Stimulated activated naive CD8-positive, alpha-beta T cell treated with anti-CD3 and anti-CD28 coated beads, Interleukin-15, Interleukin-2, amounts not matched to agents 100 ng/mL and 50 ng/mL, for 24 hours (primary cell): Measurements from ENCODE around the gene RIC1.
"Not testable (repeated sequence)": the region's sequence is repeated elsewhere in the genome, so short reads cannot be mapped to it uniquely, and the experiment has no call there.

Source experiments
- H3K27ac Mint-ChIP-seq: one replicate; pipeline ENCODE4 v1.8.0; 2021; ENCODE audit warnings: mild to moderate bottlenecking, mixed read lengths
- H3K27me3 Mint-ChIP-seq: one replicate; pipeline ENCODE4 v1.8.0; 2021; ENCODE audit warnings: mixed read lengths
- H3K36me3 Mint-ChIP-seq: one replicate; pipeline ENCODE4 v1.8.0; 2021; ENCODE audit warnings: low read depth, mixed read lengths
- H3K4me1 Mint-ChIP-seq: one replicate; pipeline ENCODE4 v1.8.0; 2021; ENCODE audit warnings: low read depth, mixed read lengths
- H3K4me3 Mint-ChIP-seq: one replicate; pipeline ENCODE4 v1.8.0; 2021; ENCODE audit warnings: mild to moderate bottlenecking, mixed read lengths
- H3K9me3 Mint-ChIP-seq: one replicate; pipeline ENCODE4 v1.8.0; 2021; ENCODE audit warnings: mixed read lengths

Gene RIC1

GRCh38 chr9:5610491-5610890 is 18.4 kb upstream of the RIC1 start:
- Mint-ChIP-seq H3K36me3 (no peaks in the 10 kb centered on the region), H3K4me1 (peaks cover 19% of the 10 kb centered on the region), H3K27me3 (no peaks in the 10 kb centered on the region), H3K27ac (no peak overlapping the region), H3K4me3 (no peak overlapping the region), H3K9me3 (peaks cover 4% of the 10 kb centered on the region)

- Mint-ChIP-seq H3K27ac (no peak overlapping the region), H3K27me3 (no peaks in the 10 kb centered on the region)
Observed at GRCh38 chr9:5611321-5612184, 17.4 kb upstream of the RIC1 start.

GRCh38 chr9:5612185-5612530 is 16.7 kb upstream of the RIC1 start:
- Mint-ChIP-seq H3K4me3 (no peak overlapping the region), H3K4me1 (peaks cover 27% of the 10 kb centered on the region), H3K27ac (no peak overlapping the region), H3K36me3 (no peaks in the 10 kb centered on the region), H3K27me3 (no peaks in the 10 kb centered on the region), H3K9me3 (no peaks in the 10 kb centered on the region)

More at GRCh38 chr9:5611321-5612184, 17.4 kb upstream of the RIC1 start:
- Mint-ChIP-seq H3K4me1 (peaks cover 25% of the 10 kb centered on the region), H3K9me3 (peaks cover 3% of the 10 kb centered on the region), H3K4me3 (no peak overlapping the region), H3K36me3 (no peaks in the 10 kb centered on the region)

GRCh38 chr9:5614192-5614591 is 14.7 kb upstream of the RIC1 start:
- H3K27me3 Mint-ChIP-seq = no peaks in the 10 kb centered on the region
- peaks cover 31% of the 10 kb centered on the region for H3K4me1 Mint-ChIP-seq
- H3K9me3 Mint-ChIP-seq = no peaks in the 10 kb centered on the region
- H3K27ac Mint-ChIP-seq = no peak overlapping the region
- H3K36me3 Mint-ChIP-seq = no peaks in the 10 kb centered on the region
- no peak overlapping the region for H3K4me3 Mint-ChIP-seq

- peaks cover 30% of the 10 kb centered on the region for H3K4me1 Mint-ChIP-seq
- H3K27me3 Mint-ChIP-seq = no peaks in the 10 kb centered on the region
- no peak overlapping the region for H3K4me3 Mint-ChIP-seq
- no peaks in the 10 kb centered on the region for H3K9me3 Mint-ChIP-seq
- H3K27ac Mint-ChIP-seq = no peak overlapping the region
- H3K36me3 Mint-ChIP-seq = no peaks in the 10 kb centered on the region
Observed at GRCh38 chr9:5614985-5615384, 13.9 kb upstream of the RIC1 start.

- H3K27me3 Mint-ChIP-seq = no peaks in the 10 kb centered on the region
- H3K27ac Mint-ChIP-seq = peak overlapping the region; percentile 31
- H3K4me1 Mint-ChIP-seq = peaks cover 31% of the 10 kb centered on the region
- no peak overlapping the region for H3K4me3 Mint-ChIP-seq
- H3K36me3 Mint-ChIP-seq = no peaks in the 10 kb centered on the region
- H3K9me3 Mint-ChIP-seq = no peaks in the 10 kb centered on the region
Observed at GRCh38 chr9:5617749-5618148, 11.2 kb upstream of the RIC1 start.

GRCh38 chr9:5620494-5620893 is 8.4 kb upstream of the RIC1 start:
- Mint-ChIP-seq H3K9me3 (no peaks in the 10 kb centered on the region), H3K27me3 (no peaks in the 10 kb centered on the region), H3K4me3 (no peak overlapping the region), H3K36me3 (peaks cover 4% of the 10 kb centered on the region), H3K4me1 (peaks cover 50% of the 10 kb centered on the region), H3K27ac (no peak overlapping the region)

GRCh38 chr9:5621327-5621726 is 7.6 kb upstream of the RIC1 start:
- H3K9me3 Mint-ChIP-seq = no peaks in the 10 kb centered on the region
- peaks cover 50% of the 10 kb centered on the region for H3K4me1 Mint-ChIP-seq
- H3K27ac Mint-ChIP-seq = peak overlapping the region; percentile 26
- peaks cover 4% of the 10 kb centered on the region for H3K36me3 Mint-ChIP-seq
- no peaks in the 10 kb centered on the region for H3K27me3 Mint-ChIP-seq
- no peak overlapping the region for H3K4me3 Mint-ChIP-seq

GRCh38 chr9:5622016-5622415 is 6.9 kb upstream of the RIC1 start:
- no peaks in the 10 kb centered on the region for H3K9me3 Mint-ChIP-seq
- H3K36me3 Mint-ChIP-seq = peaks cover 7% of the 10 kb centered on the region
- no peak overlapping the region for H3K4me3 Mint-ChIP-seq
- peaks cover 54% of the 10 kb centered on the region for H3K4me1 Mint-ChIP-seq
- no peak overlapping the region for H3K27ac Mint-ChIP-seq
- H3K27me3 Mint-ChIP-seq = no peaks in the 10 kb centered on the region

GRCh38 chr9:5624655-5625054 is 4.3 kb upstream of the RIC1 start:
- H3K27me3 Mint-ChIP-seq = no peaks in the 10 kb centered on the region
- H3K27ac Mint-ChIP-seq = peak overlapping the region; percentile 32
- H3K36me3 Mint-ChIP-seq = peaks cover 8% of the 10 kb centered on the region
- H3K4me3 Mint-ChIP-seq = no peak overlapping the region
- H3K4me1 Mint-ChIP-seq = peaks cover 45% of the 10 kb centered on the region
- no peaks in the 10 kb centered on the region for H3K9me3 Mint-ChIP-seq

GRCh38 chr9:5626727-5627634 is 1.9 kb upstream of the RIC1 start:
- peaks cover 53% of the 10 kb centered on the region for H3K4me1 Mint-ChIP-seq

GRCh38 chr9:5627686-5628085 is 1.2 kb upstream of the RIC1 start:
- H3K27me3 Mint-ChIP-seq, H3K36me3 Mint-ChIP-seq, H3K9me3 Mint-ChIP-seq: not testable (repeated sequence)
- H3K27ac Mint-ChIP-seq = peak overlapping the region; percentile 93
- peaks cover 59% of the 10 kb centered on the region for H3K4me1 Mint-ChIP-seq
- peak overlapping the region; percentile 96 for H3K4me3 Mint-ChIP-seq

More at GRCh38 chr9:5626727-5627634, 1.9 kb upstream of the RIC1 start:
- H3K27me3 Mint-ChIP-seq = no peaks in the 10 kb centered on the region
- H3K36me3 Mint-ChIP-seq = peaks cover 8% of the 10 kb centered on the region
- peak overlapping the region; percentile 93 for H3K27ac Mint-ChIP-seq
- peak overlapping the region; percentile 96 for H3K4me3 Mint-ChIP-seq
- no peaks in the 10 kb centered on the region for H3K9me3 Mint-ChIP-seq

- Mint-ChIP-seq H3K27me3 (no peaks in the 10 kb centered on the region), H3K9me3 (no peaks in the 10 kb centered on the region), H3K4me1 (peaks cover 64% of the 10 kb centered on the region)
Observed at GRCh38 chr9:5628183-5628529, 751 bp upstream of the RIC1 start.

GRCh38 chr9:5629312-5630080 is 589 bp downstream of the RIC1 start:
- no peaks in the 10 kb centered on the region for H3K27me3 Mint-ChIP-seq
- peaks cover 64% of the 10 kb centered on the region for H3K4me1 Mint-ChIP-seq
- peak overlapping the region; percentile 95 for H3K27ac Mint-ChIP-seq
- H3K4me3 Mint-ChIP-seq = peak overlapping the region; percentile 99
- no peaks in the 10 kb centered on the region for H3K9me3 Mint-ChIP-seq
- H3K36me3 Mint-ChIP-seq = peaks cover 8% of the 10 kb centered on the region

More at GRCh38 chr9:5628183-5628529, 751 bp upstream of the RIC1 start:
- peaks cover 8% of the 10 kb centered on the region for H3K36me3 Mint-ChIP-seq
- peak overlapping the region; percentile 93 for H3K27ac Mint-ChIP-seq
- H3K4me3 Mint-ChIP-seq = peak overlapping the region; percentile 96
